Epithelial cell of prostate (primary cell): Measurements from ENCODE around the gene ADK.
"Not testable (repeated sequence)": the region's sequence is repeated elsewhere in the genome, so short reads cannot be mapped to it uniquely, and the experiment has no call there.

Experiments used
- DNase-seq: peaks from one replicate; pipeline ENCODE4 v3.0.0-alpha.2; 2011; ENCODE audit warnings: low read depth, low spot score
- H3K27ac ChIP-seq: fragments of 450-650 bp; 2 replicates; pipeline ENCODE4 v1.5.1; 2017; ENCODE audit warnings: mild to moderate bottlenecking

Gene ADK

DNA sequence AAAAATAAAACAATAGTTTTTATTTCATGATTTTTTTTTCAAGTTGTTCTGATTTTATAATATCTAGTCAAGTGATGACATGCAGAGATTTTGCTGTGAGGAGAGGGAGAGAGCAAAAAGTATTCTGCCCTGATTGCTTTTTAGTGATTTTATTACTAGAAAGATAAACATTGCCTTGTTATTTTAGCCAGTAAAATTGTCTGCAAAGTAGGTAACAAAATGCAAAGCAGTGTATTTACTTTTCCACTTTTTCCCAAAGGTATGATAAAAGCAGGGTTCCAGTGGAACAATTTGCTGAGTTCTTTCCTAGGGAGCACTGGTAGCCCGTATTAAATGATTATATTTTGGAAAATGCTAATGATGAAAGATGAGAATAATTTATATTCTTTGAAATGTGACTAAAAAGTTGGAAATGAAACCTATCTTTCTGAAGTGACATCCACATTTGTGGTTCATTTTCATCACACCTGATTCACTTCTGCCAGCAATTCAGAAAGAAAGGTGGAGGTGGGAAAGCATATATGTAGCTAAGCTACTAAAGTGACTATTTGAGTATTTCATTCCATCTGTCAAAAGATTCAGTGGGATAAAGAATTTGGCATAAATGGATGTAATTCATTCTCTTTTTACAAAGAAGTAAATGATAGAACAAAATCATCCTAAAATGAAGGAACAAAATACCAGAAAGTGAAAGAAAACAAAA lies 300.3 kb downstream of the ADK start:
- no peak overlapping the region for H3K27ac ChIP-seq
- no peak for DNase-seq

DNA sequence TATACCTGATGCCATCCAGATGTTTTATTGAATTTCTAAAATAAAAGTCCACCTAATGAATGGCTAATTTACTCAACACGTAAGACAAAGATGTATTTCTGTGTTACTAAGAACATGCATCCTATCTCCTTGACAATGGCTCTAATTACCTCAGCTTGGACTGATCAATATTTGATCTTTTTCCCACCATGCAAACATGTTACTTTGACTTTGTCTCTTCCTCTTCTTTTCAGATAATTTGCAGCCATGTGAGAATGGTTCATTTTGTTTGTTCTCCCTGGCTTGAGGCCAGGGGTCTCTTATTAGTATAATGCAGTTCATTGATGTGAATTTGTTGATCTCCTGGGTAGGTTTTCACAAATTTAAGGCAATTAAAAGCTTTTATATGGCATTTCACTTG lies 302.1 kb downstream of the ADK start:
- H3K27ac ChIP-seq, result no peak overlapping the region

DNA sequence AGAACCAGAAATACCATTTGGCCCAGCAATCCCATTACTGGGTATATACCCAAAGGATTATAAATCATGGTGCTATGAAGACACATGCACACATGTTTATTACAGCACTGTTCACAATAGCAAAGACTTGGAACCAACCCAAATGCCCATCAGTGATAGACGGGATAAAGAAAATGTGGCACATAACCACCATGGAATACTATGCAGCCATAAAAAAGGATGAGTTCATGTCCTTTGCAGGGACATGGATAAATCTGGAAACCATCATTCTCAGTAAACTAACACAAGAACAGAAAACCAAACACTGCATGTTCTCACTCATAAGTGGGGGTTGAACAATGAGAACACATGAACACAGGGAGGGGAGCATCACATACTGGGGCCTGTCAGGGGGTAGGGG lies 306.5 kb downstream of the ADK start:
- H3K27ac ChIP-seq, DNase-seq: not testable (repeated sequence)

More for the DNA sequence above, 302.1 kb downstream of the ADK start:
- DNase-seq, result no peak

- no peak overlapping the region for H3K27ac ChIP-seq
- DNase-seq, result no peak
Measured at GRCh38 chr10:74460812-74461211, 309.8 kb downstream of the ADK start.

GRCh38 chr10:74474022-74474713 lies 323.1 kb downstream of the ADK start:
- H3K27ac ChIP-seq, result peak overlapping the region; percentile 42
- DNase-seq, result peak; percentile 31

- H3K27ac ChIP-seq, DNase-seq: not testable (repeated sequence)
Measured at GRCh38 chr10:74476162-74476706, 325.2 kb downstream of the ADK start.

DNA sequence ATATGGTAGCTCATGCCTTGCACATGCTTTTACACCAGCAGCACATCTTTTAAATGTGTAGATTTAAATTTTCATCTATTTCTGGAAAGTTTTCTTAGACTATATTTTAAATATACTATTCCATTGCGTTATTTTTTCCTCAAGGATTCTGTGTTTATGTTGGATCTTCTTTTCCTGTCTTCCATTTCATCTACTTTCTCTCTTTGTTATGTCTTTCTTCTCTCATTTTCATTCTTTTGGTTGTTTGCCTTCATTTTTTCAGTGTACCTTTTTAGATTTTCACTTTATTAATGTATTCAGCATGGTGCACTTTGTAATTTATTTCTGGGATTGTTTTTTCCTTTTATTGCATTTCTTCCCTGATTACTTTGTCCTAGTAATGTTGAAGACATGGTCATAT lies 329.8 kb downstream of the ADK start:
- no peak for DNase-seq
- H3K27ac ChIP-seq, result no peak overlapping the region

GRCh38 chr10:74483356-74483755 lies 332.3 kb downstream of the ADK start:
- no peak overlapping the region for H3K27ac ChIP-seq
- no peak for DNase-seq

- no peak overlapping the region for H3K27ac ChIP-seq
- DNase-seq, result no peak
Measured at GRCh38 chr10:74485283-74485682, 334.3 kb downstream of the ADK start.

DNA sequence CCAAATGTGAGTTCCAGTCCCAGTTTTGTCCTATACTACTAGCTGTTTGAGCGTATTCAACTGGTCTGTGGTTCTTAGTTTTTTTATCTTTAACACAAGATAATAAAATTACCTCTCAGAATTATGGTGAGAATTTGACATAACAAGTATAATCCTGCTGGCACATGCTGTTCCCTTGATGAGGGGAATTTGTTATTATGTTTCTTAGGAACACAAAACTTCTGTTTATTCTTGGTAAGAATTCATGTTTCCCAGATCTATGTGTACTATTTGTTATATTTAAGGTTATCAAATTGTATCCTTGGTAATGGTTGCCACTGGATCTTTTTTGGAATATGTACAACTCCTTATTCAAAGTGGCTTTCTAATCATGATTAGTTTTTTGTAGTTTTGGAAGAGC lies 335.6 kb downstream of the ADK start:
- no peak for DNase-seq
- no peak overlapping the region for H3K27ac ChIP-seq

DNA sequence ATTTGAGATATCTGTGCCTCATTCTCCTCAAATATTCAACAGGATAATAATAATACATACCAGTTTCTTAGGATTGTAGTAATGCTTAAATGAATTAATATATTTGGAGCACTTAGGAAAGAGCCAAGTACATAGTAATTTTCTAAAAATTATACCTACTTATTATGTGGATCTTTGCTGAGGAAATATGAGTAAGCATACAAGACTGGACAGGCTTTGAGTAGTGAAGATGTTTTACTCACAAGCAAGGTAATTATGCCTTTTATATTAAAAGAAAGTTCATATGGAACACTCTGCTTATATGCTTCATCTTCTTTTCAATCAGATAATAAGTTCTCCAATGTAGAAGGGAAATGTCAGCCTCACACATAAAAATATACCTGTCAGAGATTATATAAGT lies 337.9 kb downstream of the ADK start:
- DNase-seq, result peak; percentile 8
- H3K27ac ChIP-seq, result peak overlapping the region; percentile 3

DNA sequence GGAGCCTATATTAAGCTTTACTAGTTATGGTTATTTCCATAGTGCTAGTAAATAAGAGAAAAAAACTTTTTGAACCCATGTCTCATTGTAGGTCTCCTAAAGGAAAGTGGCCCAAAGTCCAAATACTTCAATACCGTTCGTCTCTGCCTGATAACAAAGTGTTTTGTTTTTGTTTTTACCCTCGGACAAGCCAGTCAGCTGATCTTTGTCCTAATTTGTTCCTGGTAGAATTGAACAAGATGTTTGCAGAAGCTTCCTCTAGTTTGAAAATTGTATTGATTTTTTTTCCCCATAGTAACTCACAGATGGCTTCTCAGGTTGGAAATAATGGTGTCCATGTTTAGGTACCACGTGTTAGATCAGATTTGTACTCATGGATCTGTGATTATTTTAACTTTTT lies 339.5 kb downstream of the ADK start:
- DNase-seq, result no peak
- no peak overlapping the region for H3K27ac ChIP-seq

- H3K27ac ChIP-seq, result no peak overlapping the region
- no peak for DNase-seq
Measured at GRCh38 chr10:74491014-74491413, 340.0 kb downstream of the ADK start.

DNA sequence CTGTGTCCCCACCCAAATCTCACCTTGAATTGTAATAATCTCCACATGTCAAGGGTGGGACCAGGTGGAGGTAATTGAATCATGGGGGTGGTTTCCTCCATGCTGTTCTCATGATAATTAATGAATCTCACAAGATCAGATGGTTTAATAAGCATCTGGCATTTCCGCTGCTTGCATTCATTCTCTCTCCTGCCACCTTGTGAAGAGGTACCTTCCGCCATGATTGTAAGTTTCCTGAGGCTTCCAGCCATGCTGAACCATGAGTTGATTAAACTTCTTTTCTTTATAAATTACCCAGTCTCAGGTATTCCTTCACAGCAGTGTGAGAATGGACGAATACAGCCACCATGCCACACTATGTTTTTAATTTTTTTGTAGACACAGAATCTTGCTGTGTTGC lies 345.3 kb downstream of the ADK start:
- not testable (repeated sequence) for H3K27ac ChIP-seq, DNase-seq

GRCh38 chr10:74498664-74499063 lies 347.6 kb downstream of the ADK start:
- not testable (repeated sequence) for H3K27ac ChIP-seq, DNase-seq

DNA sequence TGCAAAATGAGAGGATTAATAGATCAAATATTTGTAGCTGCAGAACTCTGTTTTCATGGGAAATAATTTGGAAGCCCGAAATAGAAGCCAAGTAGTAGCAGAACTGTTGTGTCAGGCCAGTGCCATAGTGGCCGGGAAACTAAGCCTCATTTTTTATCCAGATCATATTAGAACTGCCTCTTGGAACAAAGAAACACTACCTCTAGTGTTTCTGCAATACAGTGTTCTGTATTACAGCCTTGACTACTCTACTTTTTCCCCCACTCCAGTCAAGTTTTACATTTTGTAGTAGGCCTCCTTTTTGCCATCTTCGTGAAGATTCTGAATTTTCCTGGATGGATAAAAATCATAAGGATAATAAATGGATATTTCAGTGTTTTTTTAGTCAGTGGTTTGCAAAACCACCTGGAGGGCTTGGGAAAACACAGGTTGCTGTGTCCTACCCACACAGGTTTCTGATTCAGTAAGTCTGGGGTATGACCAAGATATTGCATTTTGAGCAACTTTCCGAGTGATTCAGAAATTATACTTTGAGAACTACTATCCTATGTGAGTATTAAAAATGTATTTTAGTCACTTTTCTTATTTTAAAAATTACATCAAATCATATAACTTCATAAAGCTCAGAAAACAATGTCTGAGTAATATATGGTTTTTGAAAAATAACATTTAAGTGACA lies 349.1 kb downstream of the ADK start:
- no peak for DNase-seq
- no peak overlapping the region for H3K27ac ChIP-seq

DNA sequence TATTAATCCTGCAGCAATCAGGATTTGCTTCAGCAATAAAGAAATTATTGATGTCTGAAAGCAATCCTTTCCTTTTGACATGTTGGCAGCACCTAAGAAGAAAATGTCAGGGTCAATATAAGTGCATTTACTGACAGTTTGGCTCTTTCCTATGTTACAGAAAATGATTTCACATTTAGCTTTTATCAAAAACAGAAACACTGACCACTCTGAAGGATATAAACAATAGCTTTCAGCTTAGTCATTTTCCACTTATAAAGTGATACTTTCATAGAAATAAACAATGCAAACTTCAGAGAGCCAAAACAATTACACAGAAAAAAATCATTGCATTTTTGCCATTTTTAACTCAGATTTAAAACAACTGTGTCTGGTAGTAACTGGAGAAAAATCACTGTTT lies 349.8 kb downstream of the ADK start:
- no peak for DNase-seq
- H3K27ac ChIP-seq, result no peak overlapping the region

DNA sequence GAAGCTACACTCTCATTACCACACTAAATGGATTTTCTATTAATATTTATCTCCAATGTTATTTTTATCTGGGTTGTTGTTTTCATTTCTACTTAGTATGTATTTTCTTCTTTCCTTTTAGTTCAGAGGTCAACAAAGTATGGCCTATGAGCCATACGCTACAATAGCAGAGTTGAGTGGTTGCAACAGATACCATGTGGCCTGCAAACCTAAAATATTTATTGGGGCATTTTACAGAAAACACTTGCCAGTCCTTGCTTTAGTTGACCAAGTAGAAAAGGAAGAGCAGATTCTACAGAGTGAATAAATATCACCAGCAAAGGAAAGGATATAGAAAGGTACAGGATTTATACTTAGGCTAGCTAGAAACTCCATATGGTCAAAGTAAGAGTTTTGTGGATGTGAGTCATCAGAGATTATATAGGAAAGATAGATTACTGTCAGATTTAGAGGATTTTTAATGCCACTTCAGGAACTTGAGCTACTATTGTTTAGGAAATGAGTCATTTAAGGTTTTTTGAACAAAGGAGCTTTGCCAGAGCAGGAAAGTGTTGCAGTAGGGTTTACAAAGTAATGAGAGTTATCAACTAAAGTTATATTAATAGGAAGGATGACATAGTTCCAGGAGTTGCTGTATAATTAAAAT lies 352.1 kb downstream of the ADK start:
- no peak for DNase-seq
- peak overlapping the region; percentile 39 for H3K27ac ChIP-seq

GRCh38 chr10:74507951-74508350 lies 356.9 kb downstream of the ADK start:
- no peak for DNase-seq
- H3K27ac ChIP-seq, result no peak overlapping the region

GRCh38 chr10:74510594-74510993 lies 359.6 kb downstream of the ADK start:
- H3K27ac ChIP-seq, result no peak overlapping the region
- no peak for DNase-seq

GRCh38 chr10:74511051-74511450 lies 360.0 kb downstream of the ADK start:
- DNase-seq, result no peak
- no peak overlapping the region for H3K27ac ChIP-seq
